HG02852 (cell line): Measurements from ENCODE around the gene MGAT1.

Source experiments
- ATAC-seq: cut with Tn5 transposase; IDR thresholded peaks from one replicate; pipeline ENCODE4 v1.9.1; 2021; ENCODE audit warnings: mild to moderate bottlenecking, moderate library complexity; ENCODE audit not compliant: unreplicated experiment

MGAT1 gene

GRCh38 chr5:180824630-180825476 is 22.2 kb upstream of the MGAT1 start:
- no peak for ATAC-seq

GRCh38 chr5:180823940-180824629 is 21.5 kb upstream of the MGAT1 start:
- ATAC-seq, result no peak

GRCh38 chr5:180823346-180823745 is 20.7 kb upstream of the MGAT1 start:
- no peak for ATAC-seq

DNA sequence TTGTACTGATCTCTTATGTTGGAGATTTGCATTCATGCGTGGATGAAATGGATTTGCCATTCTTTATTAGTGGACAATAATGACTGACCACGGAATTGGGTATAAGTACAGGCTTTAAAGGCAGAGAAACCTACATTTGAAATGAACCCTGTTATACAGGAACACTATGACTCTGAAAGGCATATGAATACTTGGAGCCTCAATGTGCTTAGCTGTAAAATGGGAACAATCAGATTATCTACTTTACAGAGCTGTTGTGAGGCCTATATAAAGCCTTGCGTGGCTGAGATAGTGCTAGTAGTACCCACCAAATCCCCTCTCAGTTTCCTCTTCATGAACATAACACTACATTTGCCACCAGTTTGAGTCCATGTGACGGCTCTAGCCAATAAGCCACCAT is 18.9 kb upstream of the MGAT1 start:
- no peak for ATAC-seq

DNA sequence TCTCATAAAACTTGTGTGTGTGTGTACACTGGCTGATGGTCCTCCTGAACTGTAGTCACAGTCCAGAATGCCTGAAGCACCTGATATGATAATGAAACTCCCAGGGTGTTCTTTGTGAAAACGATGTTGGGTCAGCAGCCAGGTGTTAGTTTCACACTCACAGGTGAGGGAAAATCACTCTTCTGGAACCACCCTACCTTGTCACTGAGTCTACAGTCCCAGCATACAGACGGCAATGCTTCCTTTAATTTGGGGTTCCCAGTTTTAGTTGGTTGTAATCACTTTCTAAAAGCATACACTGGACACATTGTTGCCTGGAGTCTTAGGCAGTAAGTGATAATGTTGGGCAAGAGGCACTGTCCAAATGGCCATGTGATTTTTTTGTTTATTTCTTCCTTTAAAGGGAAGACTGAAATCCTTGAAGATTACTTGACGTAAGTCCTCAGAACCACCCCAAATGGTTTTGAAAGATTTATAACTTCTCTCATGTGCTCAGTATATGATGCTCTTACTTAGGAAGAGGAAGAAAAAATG is 18.2 kb upstream of the MGAT1 start:
- peak; percentile 85 for ATAC-seq

DNA sequence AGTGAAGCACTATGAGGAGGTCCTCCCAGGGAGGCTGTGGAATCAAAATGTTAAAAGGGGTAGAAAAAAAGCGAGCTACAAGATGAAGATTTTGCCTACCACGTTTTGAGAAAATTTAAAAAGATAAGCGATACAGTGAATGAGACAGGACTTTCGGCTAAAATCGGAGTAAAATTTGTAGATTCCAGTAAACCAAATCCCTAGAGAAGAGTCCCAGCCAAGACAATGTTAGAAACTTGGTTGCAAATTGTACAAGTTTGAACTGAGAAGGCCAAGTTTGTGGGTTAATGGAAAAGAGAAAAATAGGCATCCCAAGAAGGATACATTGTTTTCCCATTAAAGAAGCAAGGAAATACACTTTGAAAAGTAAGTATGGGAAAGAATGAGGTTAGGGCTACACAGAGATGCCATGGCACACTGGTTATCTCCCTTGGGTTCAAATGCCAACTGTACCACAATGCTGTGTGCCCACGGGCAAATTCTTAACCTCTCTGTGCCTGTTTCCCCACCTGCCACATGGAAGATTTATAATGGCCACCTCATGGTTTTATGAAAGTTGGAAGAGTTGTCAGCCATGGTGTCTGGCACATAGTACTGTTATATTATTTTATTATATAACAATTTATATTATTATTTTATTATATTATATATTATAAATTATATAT is 16.2 kb upstream of the MGAT1 start:
- no peak for ATAC-seq

DNA sequence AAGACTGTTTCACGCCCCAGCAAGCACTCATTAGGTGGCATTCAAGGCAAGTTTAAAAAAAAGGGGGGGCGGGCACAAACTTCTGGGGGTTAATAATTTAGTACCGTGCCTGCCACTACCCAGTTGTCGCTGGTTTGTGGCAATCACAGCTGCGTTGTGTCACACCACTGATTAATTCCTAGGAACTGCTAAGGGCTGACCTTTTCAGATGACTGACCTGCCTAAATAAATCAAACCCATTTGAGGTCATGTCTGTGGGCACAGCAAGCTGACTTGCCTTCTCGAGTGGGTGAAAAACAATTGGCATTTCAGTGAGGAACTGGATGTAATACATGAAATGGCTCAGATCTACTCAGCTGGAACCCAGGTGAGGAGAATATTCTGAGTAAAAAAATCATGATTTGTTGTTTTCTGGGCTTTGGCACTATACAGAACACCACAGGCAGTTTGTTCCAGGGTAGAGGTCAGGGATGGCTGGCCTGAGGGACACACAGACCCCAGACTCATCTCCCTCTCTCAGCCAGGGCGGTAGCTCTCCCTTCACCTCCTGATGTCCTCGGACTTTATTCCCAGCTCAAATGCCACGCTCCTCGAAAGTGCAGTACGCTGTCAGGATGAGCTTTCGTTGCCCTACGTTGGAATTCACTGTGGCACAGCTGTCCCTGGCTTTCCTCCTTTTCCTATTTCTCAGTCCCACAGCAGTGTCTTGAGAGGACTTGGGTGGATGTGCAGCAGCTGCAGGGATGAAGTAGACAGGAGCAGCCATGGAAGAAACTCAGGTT is 15.5 kb upstream of the MGAT1 start:
- no peak for ATAC-seq

- no peak for ATAC-seq
Observed at GRCh38 chr5:180816608-180817534, 14.3 kb upstream of the MGAT1 start.

- no peak for ATAC-seq
Observed at GRCh38 chr5:180815293-180815917, 12.8 kb upstream of the MGAT1 start.

DNA sequence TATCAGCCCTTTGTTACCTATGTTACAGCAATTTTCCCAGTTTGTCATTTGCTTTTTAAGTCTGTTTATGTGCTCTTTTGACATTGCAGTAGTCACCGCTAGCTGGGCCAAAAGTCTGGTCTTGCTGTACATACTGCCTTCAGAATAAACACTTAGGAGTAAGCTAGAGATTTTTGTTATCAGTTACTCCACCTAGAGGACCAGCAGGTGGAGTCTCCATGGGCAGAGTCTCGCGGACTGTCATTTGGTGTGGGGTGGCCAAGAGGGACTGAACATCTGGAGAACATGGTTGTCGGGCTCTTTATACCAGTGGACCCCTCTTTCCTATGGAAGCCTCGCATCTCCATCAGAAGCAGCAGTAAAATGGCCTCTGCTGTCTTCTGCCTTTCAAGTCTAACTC is 10.8 kb upstream of the MGAT1 start:
- ATAC-seq, result no peak

DNA sequence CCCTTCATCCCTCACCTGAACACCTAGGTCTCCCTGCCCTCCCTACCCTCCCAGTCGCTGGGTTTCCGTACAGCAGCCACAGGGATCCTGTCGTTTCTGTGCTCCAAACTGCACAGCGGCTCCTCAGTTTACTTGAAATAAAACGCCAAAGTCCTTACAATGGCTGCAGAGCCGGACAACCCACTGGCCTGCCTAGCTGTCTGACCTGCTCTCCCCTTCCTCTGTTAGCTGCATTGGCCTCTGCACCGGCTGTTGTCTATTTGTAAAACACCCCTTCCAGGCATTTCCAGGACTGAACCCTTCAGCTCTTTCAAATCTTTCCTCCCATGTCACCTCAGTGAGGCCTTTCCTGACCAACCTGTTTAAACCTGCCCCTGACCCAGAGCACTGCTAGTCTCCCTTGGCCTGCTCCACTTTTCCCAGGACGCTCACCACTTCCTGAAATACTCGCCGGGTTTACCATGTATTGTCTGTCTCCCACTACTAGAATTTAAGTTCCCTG is 9.1 kb upstream of the MGAT1 start:
- no peak for ATAC-seq

DNA sequence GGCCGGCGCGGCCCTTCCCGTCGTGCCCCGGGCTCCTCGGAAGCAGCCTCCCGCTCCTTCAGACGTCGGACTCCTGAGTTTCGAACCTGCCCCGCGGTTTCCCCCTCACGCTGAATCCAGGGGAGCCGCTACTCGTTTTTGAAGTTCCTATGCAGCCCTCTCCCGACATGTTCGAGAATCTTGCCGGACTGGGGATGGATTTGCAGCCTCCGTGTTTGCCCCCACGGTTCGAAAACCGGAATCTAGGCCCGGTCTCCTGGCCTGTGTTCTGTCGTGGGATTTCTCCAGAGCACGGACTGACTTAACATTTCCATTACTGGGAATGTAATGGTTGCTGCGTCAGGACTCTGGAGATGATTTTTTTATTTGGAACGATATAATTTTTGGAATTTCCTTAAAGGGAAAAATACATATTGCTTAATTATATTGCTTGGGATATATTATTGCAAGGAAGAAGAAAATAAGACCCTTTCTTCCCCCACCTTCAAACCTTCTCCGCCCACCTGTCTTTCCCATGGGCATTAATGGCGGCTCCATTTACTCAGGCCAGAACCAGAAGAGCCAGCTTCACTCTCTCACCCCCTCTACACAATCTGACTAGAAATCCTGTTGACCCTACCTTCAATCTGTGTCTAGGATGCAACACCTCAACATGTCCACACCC is 8.5 kb upstream of the MGAT1 start:
- no peak for ATAC-seq

GRCh38 chr5:180810210-180810958 is 7.8 kb upstream of the MGAT1 start:
- peak; percentile 69 for ATAC-seq

DNA sequence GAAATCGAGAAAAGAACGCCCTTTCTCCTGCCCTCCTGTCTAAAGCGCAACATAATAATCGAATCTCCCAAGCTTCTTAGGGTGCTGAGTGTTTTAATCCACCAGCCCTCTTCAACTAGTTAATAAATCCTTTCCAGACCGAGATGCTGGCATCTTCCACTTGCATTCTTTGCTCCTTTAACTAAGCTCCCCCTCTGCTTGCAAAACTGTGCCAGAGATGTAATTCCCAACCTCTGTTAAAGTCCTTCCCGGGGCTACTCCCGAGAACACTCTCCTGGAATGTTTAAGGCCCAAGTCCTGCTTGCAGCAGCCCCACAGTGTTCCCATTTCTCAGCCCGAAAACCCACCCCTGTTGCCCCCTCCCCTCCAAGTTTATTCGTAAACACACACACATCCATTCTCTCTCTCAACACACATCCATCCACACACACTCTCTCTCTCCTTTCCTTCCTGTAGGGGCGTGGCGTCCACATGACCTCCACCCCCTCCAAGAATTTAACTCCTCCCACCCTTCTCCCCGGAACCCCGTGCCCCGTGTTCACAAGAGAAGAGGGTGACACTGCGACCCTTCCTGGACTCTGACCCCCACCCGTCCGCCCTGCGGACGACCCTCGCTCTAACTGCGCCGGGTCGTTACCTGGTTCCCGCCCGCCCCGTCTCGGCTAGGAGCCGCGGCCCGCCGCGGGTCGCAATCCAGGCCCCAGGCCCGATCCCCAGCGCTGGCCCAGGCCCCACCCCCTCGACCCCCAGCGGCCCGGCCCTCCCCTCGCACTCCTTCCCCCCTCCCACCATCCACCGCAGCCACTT is 7.0 kb upstream of the MGAT1 start:
- ATAC-seq, result peak; percentile 57

- ATAC-seq, result no peak
Observed at GRCh38 chr5:180808461-180809000, 5.9 kb upstream of the MGAT1 start.

DNA sequence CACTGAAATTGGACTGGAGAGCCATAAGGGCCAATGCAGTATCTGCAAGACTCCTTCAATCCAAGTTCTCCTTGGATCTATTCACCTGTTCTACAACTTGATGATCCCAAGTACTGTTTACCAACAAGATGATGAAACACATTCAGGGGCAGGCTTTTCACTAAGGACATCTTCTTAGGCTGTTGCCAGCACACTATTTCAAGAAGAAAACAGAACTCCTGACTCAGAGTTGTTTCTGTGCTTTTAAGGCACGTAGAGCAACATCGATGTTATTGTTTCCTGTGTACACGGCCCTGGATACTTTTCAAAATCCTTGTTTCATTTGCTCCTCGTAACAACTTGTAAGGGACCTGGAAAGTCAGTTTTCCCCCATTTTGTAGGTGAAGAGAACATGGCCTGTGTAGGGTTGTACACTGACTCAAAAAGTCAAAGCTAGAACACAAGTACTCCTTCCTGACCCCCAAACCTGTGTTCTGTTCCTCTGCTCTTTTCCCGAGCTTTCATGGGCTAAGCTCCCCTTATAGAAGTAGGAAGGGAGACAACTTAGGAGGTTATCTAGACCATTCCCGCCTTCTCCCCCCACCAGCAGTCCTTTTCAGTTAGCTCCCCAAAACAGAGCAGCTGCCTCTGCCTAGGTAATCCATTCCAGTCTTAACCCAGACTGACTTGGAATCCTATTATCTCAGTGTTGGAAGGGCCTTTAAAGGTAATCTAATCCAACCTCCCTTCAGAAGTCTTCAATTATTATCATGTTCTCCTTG is 5.2 kb upstream of the MGAT1 start:
- no peak for ATAC-seq
